ENCODE measurements around the gene FOXF1. TPM values are rescaled to one million over a fixed set of nuclear protein-coding genes. Genes with fewer than 3 reads are reported as not detected.

Gene FOXF1
- total and polyA plus RNA-seq, 2 donors (not counting 1 experiment from before 2014, with no cell fraction given): 14.0 to 31.5 TPM

- TF ChIP-seq CTCF (conservative IDR thresholded peaks at IDR 0.05 in 1 of 2, IDR thresholded peaks at IDR 0.05 in 1 of 2; ENCODE audit: low read depth in 1 of 2, low read length in 2 of 2) (no peak), EZH2 (IDR thresholded peaks at IDR 0.05; ENCODE audit: low read length, missing control alignments) (no peak)
- no peak overlapping the region for H3K4me2 ChIP-seq (ENCODE audit: extremely low read depth, insufficient read depth, low read length)
- no peaks in the 10 kb centered on the region for H3K27me3 ChIP-seq (ENCODE audit: control insufficient read depth, insufficient read depth, low read length)
- H3K79me2 ChIP-seq (ENCODE audit: control insufficient read depth, insufficient read depth, low read length): no peaks in the 10 kb centered on the region
- no peak overlapping the region for H2AFZ ChIP-seq (ENCODE audit: low read length)
- H3K27ac ChIP-seq (ENCODE audit: insufficient read depth, low read length): no peak overlapping the region
- no peaks in the 10 kb centered on the region for H3K4me1 ChIP-seq (ENCODE audit: control insufficient read depth, extremely low read depth, insufficient read depth, low read length)
- no peak overlapping the region for H3K9ac ChIP-seq (ENCODE audit: insufficient read depth, low read length)
- no peak overlapping the region for H3K4me3 ChIP-seq (replicated peaks in 1 of 4; ENCODE audit: control extremely low read depth in 1 of 4, insufficient read depth in 1 of 4, low read depth in 3 of 4, low read length in 4 of 4)
- no peaks in the 10 kb centered on the region for H3K9me3 ChIP-seq (ENCODE audit: control insufficient read depth, insufficient read depth, low read depth, low read length)
- H3K36me3 ChIP-seq (ENCODE audit: control insufficient read depth, insufficient read depth, low read length): peaks cover 11% of the 10 kb centered on the region
- DNase-seq (ENCODE audit: low read depth in 2 of 2): no peak
- no peaks in the 10 kb centered on the region for H4K20me1 ChIP-seq (ENCODE audit: control insufficient read depth, extremely low read depth, insufficient read depth, low read length)
Observed at GRCh38 chr16:86546638-86547013, 36.3 kb downstream of the FOXF1 start.

GRCh38 chr16:86547286-86547685 is 37.0 kb downstream of the FOXF1 start:
- Histone ChIP-seq H3K27ac (ENCODE audit: insufficient read depth, low read length) (no peak overlapping the region), H2AFZ (ENCODE audit: low read length) (no peak overlapping the region), H3K36me3 (ENCODE audit: control insufficient read depth, insufficient read depth, low read length) (peaks cover 9% of the 10 kb centered on the region), H3K4me1 (ENCODE audit: control insufficient read depth, extremely low read depth, insufficient read depth, low read length) (no peaks in the 10 kb centered on the region), H3K4me2 (ENCODE audit: extremely low read depth, insufficient read depth, low read length) (no peak overlapping the region), H3K4me3 (replicated peaks in 1 of 4; ENCODE audit: control extremely low read depth in 1 of 4, insufficient read depth in 1 of 4, low read depth in 3 of 4, low read length in 4 of 4) (no peak overlapping the region), H3K79me2 (ENCODE audit: control insufficient read depth, insufficient read depth, low read length) (no peaks in the 10 kb centered on the region), H3K27me3 (ENCODE audit: control insufficient read depth, insufficient read depth, low read length) (no peaks in the 10 kb centered on the region), H4K20me1 (ENCODE audit: control insufficient read depth, extremely low read depth, insufficient read depth, low read length) (no peaks in the 10 kb centered on the region), H3K9me3 (ENCODE audit: control insufficient read depth, insufficient read depth, low read depth, low read length) (no peaks in the 10 kb centered on the region), H3K9ac (ENCODE audit: insufficient read depth, low read length) (no peak overlapping the region)
- DNase-seq (ENCODE audit: low read depth in 2 of 2): no peak
- no peak for TF ChIP-seq CTCF (conservative IDR thresholded peaks at IDR 0.05 in 1 of 2, IDR thresholded peaks at IDR 0.05 in 1 of 2; ENCODE audit: low read depth in 1 of 2, low read length in 2 of 2)
- TF ChIP-seq EZH2 (IDR thresholded peaks at IDR 0.05; ENCODE audit: low read length, missing control alignments): no peak

GRCh38 chr16:86549076-86549892 is 39.0 kb downstream of the FOXF1 start:
- Histone ChIP-seq H3K9ac (ENCODE audit: insufficient read depth, low read length) (no peak overlapping the region), H3K27ac (ENCODE audit: insufficient read depth, low read length) (no peak overlapping the region), H3K36me3 (ENCODE audit: control insufficient read depth, insufficient read depth, low read length) (peaks cover 9% of the 10 kb centered on the region), H2AFZ (ENCODE audit: low read length) (no peak overlapping the region), H3K79me2 (ENCODE audit: control insufficient read depth, insufficient read depth, low read length) (peaks cover 8% of the 10 kb centered on the region), H3K27me3 (ENCODE audit: control insufficient read depth, insufficient read depth, low read length) (no peaks in the 10 kb centered on the region), H3K9me3 (ENCODE audit: control insufficient read depth, insufficient read depth, low read depth, low read length) (no peaks in the 10 kb centered on the region), H3K4me3 (replicated peaks in 1 of 4; ENCODE audit: control extremely low read depth in 1 of 4, insufficient read depth in 1 of 4, low read depth in 3 of 4, low read length in 4 of 4) (no peak overlapping the region), H4K20me1 (ENCODE audit: control insufficient read depth, extremely low read depth, insufficient read depth, low read length) (no peaks in the 10 kb centered on the region), H3K4me2 (ENCODE audit: extremely low read depth, insufficient read depth, low read length) (no peak overlapping the region), H3K4me1 (ENCODE audit: control insufficient read depth, extremely low read depth, insufficient read depth, low read length) (no peaks in the 10 kb centered on the region)
- TF ChIP-seq CTCF (conservative IDR thresholded peaks at IDR 0.05 in 1 of 2, IDR thresholded peaks at IDR 0.05 in 1 of 2; ENCODE audit: low read depth in 1 of 2, low read length in 2 of 2) (no peak), EZH2 (IDR thresholded peaks at IDR 0.05; ENCODE audit: low read length, missing control alignments) (no peak)
- no peak for DNase-seq (ENCODE audit: low read depth in 2 of 2)
